OCI-LY3 (cell line): ENCODE results near the gene BMP8B.

Source experiments
- H2AFZ ChIP-seq: fragments of 200-600, 300-600 bp; shearing (Covaris generic); 2 replicates; pipeline ENCODE4 v1.6.0; 2014; ENCODE audit warnings: antibody characterized with exemption, low read depth, low read length
- H3K27ac ChIP-seq: fragments of 200-600, 300-600 bp; sonication (generic); 2 replicates; pipeline ENCODE4 v1.5.1; 2014; ENCODE audit warnings: mild to moderate bottlenecking, low read length, moderate library complexity, mixed read lengths
- H3K27me3 ChIP-seq: fragments of 200-600, 300-600 bp; sonication (generic); 2 replicates; pipeline ENCODE4 v1.6.1; 2014; ENCODE audit warnings: low read depth, low read length, mixed read lengths
- H3K36me3 ChIP-seq: fragments of 200-600, 300-600 bp; sonication (generic); replicated peaks from 2 replicates; pipeline ENCODE3; 2014; ENCODE audit warnings: low read depth, low read length, mixed read lengths
- H3K4me1 ChIP-seq: fragments of 300-600, 200-600 bp; sonication (generic); 2 replicates; pipeline ENCODE4 v1.6.1; 2014; ENCODE audit warnings: low read length, mixed read lengths
- H3K4me2 ChIP-seq: fragments of 200-600, 300-600 bp; sonication (generic); 2 replicates; pipeline ENCODE4 v1.6.1; 2014; ENCODE audit warnings: low read length, mixed read lengths
- H3K4me3 ChIP-seq: fragments of 300-600, 200-600 bp; sonication (generic); 2 replicates; pipeline ENCODE4 v1.5.1; 2014; ENCODE audit warnings: antibody characterized with exemption, mild to moderate bottlenecking, low read length, moderate library complexity
- H3K79me2 ChIP-seq: fragments of 300-600, 200-600 bp; shearing (Covaris generic); 2 replicates; pipeline ENCODE4 v1.6.1; 2014; ENCODE audit warnings: mild to moderate bottlenecking, low read length, mixed read lengths
- H3K9ac ChIP-seq: fragments of 300-600, 200-600 bp; shearing (Covaris generic); 2 replicates; pipeline ENCODE4 v1.6.0; 2014; ENCODE audit warnings: mild to moderate bottlenecking, low read length, moderate library complexity
- H3K9me3 ChIP-seq: fragments of 200-600, 300-600 bp; shearing (Covaris generic); 2 replicates; pipeline ENCODE4 v1.6.1; 2014; ENCODE audit warnings: low read length, mixed read lengths; ENCODE audit not compliant: insufficient read depth
- H4K20me1 ChIP-seq: fragments of 200-600, 300-600 bp; sonication (generic); 2 replicates; pipeline ENCODE4 v1.6.1; 2016; ENCODE audit warnings: low read length, mixed read lengths; ENCODE audit not compliant: insufficient read depth
- EZH2phosphoT487 ChIP-seq: fragments of 200-600 bp; shearing (Covaris generic); IDR thresholded peaks from 2 replicates; pipeline ENCODE4 v1.6.1; 2018; ENCODE audit warnings: antibody characterized with exemption, mixed run types, low read depth
- TF ChIP-seq, protein P1 (sequence below): fragments of 200-600, 300-600 bp; sonication (generic); IDR thresholded peaks from 2 replicates; pipeline ENCODE4 v1.5.1; 2014; ENCODE audit warnings: antibody characterized with exemption, low read length, low read depth

Gene BMP8B

DNA sequence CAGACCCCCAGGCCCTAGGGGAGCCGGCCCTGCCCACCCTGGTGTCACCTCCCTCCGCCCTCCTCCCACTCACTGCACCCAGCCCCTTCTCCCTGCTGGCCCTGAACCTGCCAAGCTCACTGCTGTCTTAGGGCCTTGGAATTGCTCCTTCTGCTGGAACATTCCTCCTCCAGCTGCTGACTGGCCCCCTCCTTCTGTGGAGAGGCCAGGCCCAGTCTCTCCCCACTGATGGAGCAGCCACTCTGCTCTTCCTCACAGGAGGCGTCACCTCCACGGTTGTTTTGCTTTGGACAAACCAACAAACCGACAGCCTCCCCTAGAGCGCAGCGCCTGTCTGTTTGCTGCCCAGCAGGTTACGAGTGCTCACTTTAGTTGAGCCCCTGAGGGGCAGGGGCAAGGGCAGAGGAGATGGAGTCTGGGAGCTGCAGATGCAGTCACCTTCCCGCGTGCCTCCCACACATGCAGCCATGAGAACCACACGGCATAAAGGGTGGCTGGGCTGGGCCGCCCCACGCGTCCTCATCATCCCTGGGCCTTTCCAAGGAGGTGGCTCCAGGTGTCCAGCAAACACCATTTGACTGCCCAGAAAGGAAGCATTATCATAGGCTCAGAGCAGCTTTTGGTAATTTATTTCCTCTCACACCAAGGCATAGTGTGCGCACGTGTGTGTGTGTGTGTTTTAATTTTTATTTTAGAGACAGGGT, 27.0 kb downstream of the BMP8B start:
- H3K36me3 ChIP-seq: peaks cover 2% of the 10 kb centered on the region
- no peaks in the 10 kb centered on the region for H3K4me1 ChIP-seq
- H3K27me3 ChIP-seq: no peaks in the 10 kb centered on the region
- H3K27ac ChIP-seq: no peak overlapping the region
- no peak overlapping the region for H3K4me2 ChIP-seq
- no peaks in the 10 kb centered on the region for H3K9me3 ChIP-seq
- H2AFZ ChIP-seq: no peak overlapping the region
- no peak overlapping the region for H3K4me3 ChIP-seq
- H4K20me1 ChIP-seq: no peaks in the 10 kb centered on the region
- no peak overlapping the region for H3K9ac ChIP-seq
- H3K79me2 ChIP-seq: no peaks in the 10 kb centered on the region
- TF ChIP-seq, protein P1, sequence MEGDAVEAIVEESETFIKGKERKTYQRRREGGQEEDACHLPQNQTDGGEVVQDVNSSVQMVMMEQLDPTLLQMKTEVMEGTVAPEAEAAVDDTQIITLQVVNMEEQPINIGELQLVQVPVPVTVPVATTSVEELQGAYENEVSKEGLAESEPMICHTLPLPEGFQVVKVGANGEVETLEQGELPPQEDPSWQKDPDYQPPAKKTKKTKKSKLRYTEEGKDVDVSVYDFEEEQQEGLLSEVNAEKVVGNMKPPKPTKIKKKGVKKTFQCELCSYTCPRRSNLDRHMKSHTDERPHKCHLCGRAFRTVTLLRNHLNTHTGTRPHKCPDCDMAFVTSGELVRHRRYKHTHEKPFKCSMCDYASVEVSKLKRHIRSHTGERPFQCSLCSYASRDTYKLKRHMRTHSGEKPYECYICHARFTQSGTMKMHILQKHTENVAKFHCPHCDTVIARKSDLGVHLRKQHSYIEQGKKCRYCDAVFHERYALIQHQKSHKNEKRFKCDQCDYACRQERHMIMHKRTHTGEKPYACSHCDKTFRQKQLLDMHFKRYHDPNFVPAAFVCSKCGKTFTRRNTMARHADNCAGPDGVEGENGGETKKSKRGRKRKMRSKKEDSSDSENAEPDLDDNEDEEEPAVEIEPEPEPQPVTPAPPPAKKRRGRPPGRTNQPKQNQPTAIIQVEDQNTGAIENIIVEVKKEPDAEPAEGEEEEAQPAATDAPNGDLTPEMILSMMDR: no peak
- TF ChIP-seq EZH2phosphoT487: no peak

DNA sequence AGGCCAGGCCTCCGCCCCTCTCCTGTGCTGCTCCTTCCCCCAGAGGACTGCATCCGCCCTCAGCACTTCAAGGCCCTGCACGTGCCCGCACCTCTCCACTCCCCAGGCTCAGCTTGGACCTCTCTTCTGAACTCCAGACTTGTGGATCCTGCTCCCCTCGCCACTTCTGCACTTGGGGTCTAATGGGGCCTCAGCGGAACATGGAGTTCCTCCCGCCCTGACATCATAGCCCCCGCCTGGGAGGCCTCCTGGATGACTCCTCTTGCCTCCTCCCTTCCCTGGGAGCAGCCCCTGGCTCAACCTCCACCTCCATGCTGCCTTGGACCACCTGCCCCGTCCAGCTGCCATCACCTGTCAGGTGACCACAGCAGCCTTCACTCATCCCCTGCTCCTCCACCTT, 27.6 kb downstream of the BMP8B start:
- Histone ChIP-seq H2AFZ (no peak overlapping the region), H3K9ac (no peak overlapping the region), H3K27ac (no peak overlapping the region)

DNA sequence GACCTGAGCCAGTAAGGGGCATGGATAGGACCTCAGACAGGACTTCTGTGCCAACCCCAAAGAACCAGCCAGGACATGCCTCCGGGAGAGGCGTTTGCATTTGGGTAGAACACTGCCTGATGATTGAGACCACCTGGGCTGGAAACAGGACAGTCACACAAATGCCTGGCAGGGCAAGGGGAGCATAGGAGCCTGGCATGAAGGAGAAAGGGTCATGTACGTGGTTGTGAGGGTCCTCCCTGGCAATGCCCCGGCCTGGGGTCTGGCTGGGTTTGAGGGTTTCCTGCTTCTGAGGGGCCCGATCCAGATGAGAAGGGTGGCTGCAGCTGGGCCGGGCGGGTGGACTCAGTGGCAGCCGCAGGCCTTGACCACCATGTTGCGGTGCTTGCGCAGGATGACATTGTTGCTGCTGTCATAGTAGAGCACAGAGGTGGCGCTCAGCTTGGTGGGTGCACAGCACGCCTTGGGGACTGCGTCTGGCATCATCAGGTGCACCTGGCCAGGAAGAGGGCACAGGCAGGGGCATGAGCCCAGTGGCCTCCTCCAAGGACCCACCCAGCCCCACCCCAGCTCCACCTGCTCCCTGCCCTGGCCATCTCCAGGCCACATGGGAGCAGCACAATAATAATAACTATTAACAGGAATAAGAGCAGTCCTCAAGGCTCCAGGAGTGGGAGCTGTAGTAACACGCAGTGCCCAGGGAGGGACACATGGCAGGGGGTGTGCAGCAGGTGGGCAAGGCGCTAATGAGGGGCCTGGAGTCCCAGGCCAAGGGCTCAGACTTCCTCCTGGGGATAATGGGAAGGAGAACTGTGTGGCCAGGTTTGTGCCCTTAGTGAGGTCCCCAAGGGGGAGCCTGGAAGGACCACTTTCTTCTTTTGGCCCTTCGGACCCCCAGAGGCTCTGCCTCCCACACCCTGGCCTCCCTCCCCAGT, 28.3 kb downstream of the BMP8B start:
- H3K9me3 ChIP-seq: no peaks in the 10 kb centered on the region
- no peak overlapping the region for H2AFZ ChIP-seq
- H3K27ac ChIP-seq: no peak overlapping the region
- H3K9ac ChIP-seq: no peak overlapping the region
- no peaks in the 10 kb centered on the region for H3K79me2 ChIP-seq
- H3K27me3 ChIP-seq: no peaks in the 10 kb centered on the region
- no peak for TF ChIP-seq EZH2phosphoT487
- TF ChIP-seq, protein P1: no peak
- no peak overlapping the region for H3K4me2 ChIP-seq
- H3K4me3 ChIP-seq: no peak overlapping the region
- H3K36me3 ChIP-seq: peaks cover 6% of the 10 kb centered on the region
- H4K20me1 ChIP-seq: no peaks in the 10 kb centered on the region
- H3K4me1 ChIP-seq: no peaks in the 10 kb centered on the region

More for the DNA sequence above, 27.6 kb downstream of the BMP8B start:
- H3K79me2 ChIP-seq: no peaks in the 10 kb centered on the region
- no peaks in the 10 kb centered on the region for H3K4me1 ChIP-seq
- no peaks in the 10 kb centered on the region for H4K20me1 ChIP-seq
- no peaks in the 10 kb centered on the region for H3K27me3 ChIP-seq
- peaks cover 2% of the 10 kb centered on the region for H3K36me3 ChIP-seq
- H3K4me2 ChIP-seq: no peak overlapping the region
- TF ChIP-seq, protein P1: no peak
- no peak for TF ChIP-seq EZH2phosphoT487
- H3K4me3 ChIP-seq: no peak overlapping the region
- no peaks in the 10 kb centered on the region for H3K9me3 ChIP-seq

DNA sequence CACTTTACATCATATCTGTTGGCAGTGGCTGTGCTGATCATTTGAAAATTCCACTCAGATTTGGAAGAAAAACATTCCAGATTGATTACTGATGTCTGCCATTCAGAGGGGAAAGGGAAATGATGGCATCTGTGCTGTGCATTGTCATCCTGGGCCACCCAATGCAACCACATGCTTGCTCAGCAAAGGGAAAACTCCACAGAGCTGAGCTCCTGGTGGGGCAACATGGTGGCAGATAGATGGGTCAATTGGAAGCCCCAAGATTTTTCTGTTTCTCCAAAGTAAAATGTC, 29.3 kb downstream of the BMP8B start:
- no peak overlapping the region for H2AFZ ChIP-seq
- H4K20me1 ChIP-seq: no peaks in the 10 kb centered on the region
- H3K4me2 ChIP-seq: no peak overlapping the region
- H3K79me2 ChIP-seq: no peaks in the 10 kb centered on the region
- no peaks in the 10 kb centered on the region for H3K27me3 ChIP-seq
- H3K9me3 ChIP-seq: no peaks in the 10 kb centered on the region
- peaks cover 11% of the 10 kb centered on the region for H3K36me3 ChIP-seq
- H3K27ac ChIP-seq: no peak overlapping the region
- TF ChIP-seq, protein P1: no peak
- no peak for TF ChIP-seq EZH2phosphoT487
- H3K4me1 ChIP-seq: no peaks in the 10 kb centered on the region
- H3K9ac ChIP-seq: no peak overlapping the region
- no peak overlapping the region for H3K4me3 ChIP-seq
